IMR-90 (cell line): ENCODE data around the gene ID3. TPM values are rescaled to one million over a fixed set of nuclear protein-coding genes. Genes with fewer than 3 reads are reported as not detected.

Source experiments
- ATAC-seq: fragments of 200-7000 bp; cut with Tn5 transposase; 2 replicates; pipeline ENCODE4 v1.9.1; 2020; ENCODE audit warnings: low read depth, mild to moderate bottlenecking, moderate library complexity
- BruUV-seq: library from RNA; stranded (reverse); fragments of 400-500 nt; replicated peaks from 2 replicates; lab custom pipeline; 2021; lab: Mats Ljungman, UMichigan
- CTCF ChIA-PET: fragments of 300-600 bp; formaldehyde crosslinking; extraction: SDS; loops from one replicate; lab custom pipeline; 2021; ENCODE audit warnings: antibody characterized with exemption; lab: Yijun Ruan, JAX
- POLR2A ChIA-PET: fragments of 300-600 bp; sonication (Branson Sonifier 250); formaldehyde crosslinking; loops from one replicate; lab custom pipeline; 2022; ENCODE audit warnings: antibody characterized with exemption; ENCODE audit not compliant: unreplicated experiment; lab: Charles Lee
- DNase-seq: peaks from one replicate; pipeline ENCODE4 v3.0.0; 2013
- H2AFZ ChIP-seq: replicated peaks from 2 replicates; pipeline ENCODE3; 2013; ENCODE audit warnings: low read length, mild to moderate bottlenecking; ENCODE audit not compliant: poor library complexity
- H2AK5ac ChIP-seq: 2 replicates; pipeline ENCODE4 v1.6.1; 2013; ENCODE audit warnings: low read depth, low read length, inconsistent platforms
- H2AK9ac ChIP-seq: replicated peaks from 2 replicates; pipeline ENCODE3; 2013; ENCODE audit warnings: mild to moderate bottlenecking, low read depth, low read length, moderate library complexity; ENCODE audit not compliant: poor library complexity
- H2BK120ac ChIP-seq: 2 replicates; pipeline ENCODE4 v1.6.1; 2013; ENCODE audit warnings: low read depth, low read length, inconsistent platforms
- H2BK15ac ChIP-seq: 3 replicates; pipeline ENCODE4 v1.6.1; 2013; ENCODE audit warnings: low read depth, low read length, inconsistent platforms
- H2BK20ac ChIP-seq: 2 replicates; pipeline ENCODE4 v1.6.1; 2013; ENCODE audit warnings: low read depth, mild to moderate bottlenecking, inconsistent platforms, low read length, moderate library complexity
- H2BK5ac ChIP-seq: 2 replicates; pipeline ENCODE4 v1.6.1; 2013; ENCODE audit warnings: mild to moderate bottlenecking, low read depth, low read length, inconsistent platforms; ENCODE audit not compliant: poor library complexity, severe bottlenecking
- H3K14ac ChIP-seq: replicated peaks from 2 replicates; pipeline ENCODE4 v1.6.1; 2013; ENCODE audit warnings: low read depth, low read length, inconsistent platforms
- H3K18ac ChIP-seq: 2 replicates; pipeline ENCODE4 v1.6.1; 2013; ENCODE audit warnings: low read depth, low read length, control low read depth
- H3K23ac ChIP-seq: 2 replicates; pipeline ENCODE4 v1.6.1; 2013; ENCODE audit warnings: low read depth, low read length, inconsistent platforms
- H3K27ac ChIP-seq: 2 replicates; pipeline ENCODE4 v1.5.1; 2013; ENCODE audit warnings: mild to moderate bottlenecking, control low read depth, low read length; ENCODE audit not compliant: insufficient read depth
- H3K27me3 ChIP-seq: 2 replicates; pipeline ENCODE4 v1.6.1; 2013; ENCODE audit warnings: low read length; ENCODE audit not compliant: control insufficient read depth, insufficient read depth
- H3K36me3 ChIP-seq: 2 replicates; pipeline ENCODE4 v1.6.1; 2013; ENCODE audit warnings: low read length, mixed read lengths; ENCODE audit not compliant: control insufficient read depth, insufficient read depth
- H3K4ac ChIP-seq: 2 replicates; pipeline ENCODE4 v1.6.1; 2013; ENCODE audit warnings: low read depth, low read length, inconsistent platforms
- H3K4me1 ChIP-seq: 2 replicates; pipeline ENCODE4 v1.6.1; 2013; ENCODE audit warnings: low read length, mixed read lengths; ENCODE audit not compliant: control insufficient read depth, insufficient read depth
- H3K4me2 ChIP-seq: 2 replicates; pipeline ENCODE4 v1.6.1; 2013; ENCODE audit warnings: low read depth, mild to moderate bottlenecking, control low read depth, low read length, moderate library complexity
- H3K4me3 ChIP-seq: 2 replicates; pipeline ENCODE4 v1.5.1; 2013; ENCODE audit warnings: low read depth, mild to moderate bottlenecking, control low read depth, low read length, moderate library complexity; ENCODE audit not compliant: insufficient read depth
- H3K56ac ChIP-seq: 2 replicates; pipeline ENCODE4 v1.6.1; 2013; ENCODE audit warnings: low read length, inconsistent platforms; ENCODE audit not compliant: insufficient read depth; ENCODE audit errors: extremely low read depth
- H3K79me1 ChIP-seq, 2 experiments: 2 replicates each; pipeline ENCODE4 v1.6.1; 2013; ENCODE audit warnings: low read length in 2 of 2, inconsistent platforms in 1 of 2, low read depth in 1 of 2
- H3K9ac ChIP-seq: 2 replicates; pipeline ENCODE4 v1.6.1; 2013; ENCODE audit warnings: low read depth, low read length, control low read depth
- H3K9me1 ChIP-seq: 2 replicates; pipeline ENCODE4 v1.6.1; 2013; ENCODE audit warnings: low read length, inconsistent platforms; ENCODE audit not compliant: insufficient read depth
- H3K9me3 ChIP-seq: 2 replicates; pipeline ENCODE4 v1.6.1; 2013; ENCODE audit warnings: low read length; ENCODE audit not compliant: control insufficient read depth, insufficient read depth
- H4K20me1 ChIP-seq: 2 replicates; pipeline ENCODE4 v1.6.1; 2013; ENCODE audit warnings: low read length, inconsistent platforms; ENCODE audit not compliant: insufficient read depth
- H4K5ac ChIP-seq: 2 replicates; pipeline ENCODE4 v1.6.1; 2013; ENCODE audit warnings: mild to moderate bottlenecking, low read depth, low read length, control low read depth
- H4K8ac ChIP-seq, 2 experiments: 2 replicates each; pipeline ENCODE4 v1.6.1; 2013; ENCODE audit warnings: low read depth in 2 of 2, low read length in 2 of 2, control low read depth in 1 of 2, inconsistent platforms in 1 of 2
- H4K91ac ChIP-seq: 2 replicates; pipeline ENCODE4 v1.6.1; 2013; ENCODE audit warnings: low read depth, low read length, inconsistent platforms; ENCODE audit not compliant: insufficient read depth
- BHLHE40 ChIP-seq: fragments of 150-350 bp; IDR thresholded peaks from 2 replicates; pipeline ENCODE4 v1.6.1; 2016; ENCODE audit warnings: mild to moderate bottlenecking, low read depth, low read length
- CEBPB ChIP-seq: IDR thresholded peaks from 2 replicates; pipeline ENCODE4 v1.6.1; 2012; ENCODE audit warnings: low read depth, low read length, improper control_type of control experiment
- CHD1 ChIP-seq: IDR thresholded peaks from 2 replicates; pipeline ENCODE4 v1.6.1; 2012; ENCODE audit warnings: low read depth, low read length, improper control_type of control experiment
- FOS ChIP-seq: fragments of 150-350 bp; IDR thresholded peaks from 2 replicates; pipeline ENCODE4 v1.6.1; 2016; ENCODE audit warnings: low read depth, low read length
- MAFK ChIP-seq: IDR thresholded peaks from 2 replicates; pipeline ENCODE4 v1.6.1; 2012; ENCODE audit warnings: low read depth, low read length, improper control_type of control experiment
- MAZ ChIP-seq: IDR thresholded peaks from 2 replicates; pipeline ENCODE4 v1.6.1; 2012; ENCODE audit warnings: low read depth, mild to moderate bottlenecking, low read length, improper control_type of control experiment, moderate library complexity, borderline replicate concordance
- MXI1 ChIP-seq: IDR thresholded peaks from 2 replicates; pipeline ENCODE4 v1.6.1; 2012; ENCODE audit warnings: low read depth, mild to moderate bottlenecking, low read length, moderate library complexity, borderline replicate concordance
- NFE2L2 ChIP-seq: fragments of 150-350 bp; IDR thresholded peaks from 2 replicates; pipeline ENCODE4 v1.6.1; 2016; ENCODE audit warnings: low read depth, mild to moderate bottlenecking, low read length
- POLR2A ChIP-seq: IDR thresholded peaks from 2 replicates; pipeline ENCODE4 v1.6.1; 2012; ENCODE audit warnings: mild to moderate bottlenecking, low read depth, low read length
- RAD21 ChIP-seq: IDR thresholded peaks from 2 replicates; pipeline ENCODE4 v1.6.1; 2012; ENCODE audit warnings: low read length, improper control_type of control experiment
- RCOR1 ChIP-seq: IDR thresholded peaks from 2 replicates; pipeline ENCODE4 v1.6.1; 2012; ENCODE audit warnings: mild to moderate bottlenecking, low read length, improper control_type of control experiment; ENCODE audit not compliant: insufficient replicate concordance
- RFX5 ChIP-seq: IDR thresholded peaks from 2 replicates; pipeline ENCODE4 v1.8.0; 2012; ENCODE audit warnings: low read depth, mild to moderate bottlenecking, low read length, moderate library complexity
- SMC3 ChIP-seq: fragments of 150-350 bp; IDR thresholded peaks from 2 replicates; pipeline ENCODE4 v1.6.1; 2016; ENCODE audit warnings: low read depth, mild to moderate bottlenecking, antibody characterized with exemption, low read length, moderate library complexity
- WGBS, 2 experiments: methylation state at CpG; one replicate each; pipeline versions ENCODE4 v1.1.5 to v1.1.7; 2013; ENCODE audit warnings: missing lambda C conversion rate in 2 of 2; ENCODE audit not compliant: insufficient read length in 1 of 2; ENCODE audit errors: extremely low coverage in 2 of 2; 5-methylcytosine and 5-hydroxymethylcytosine counted together
- dilution Hi-C: fragments of 300-500 bp; cut with HindIII; formaldehyde crosslinking; loops from one replicate; pipeline ENCODE4 v1.14.3; 2018; ENCODE audit warnings: low sequenced_read_pairs; ENCODE audit not compliant: unreplicated experiment
- in situ Hi-C: fragments of 300-500 bp; cut with MboI; formaldehyde crosslinking; loops from 3 replicates; pipeline ENCODE4 v1.14.3; 2019; ENCODE audit warnings: low sequenced_read_pairs, inconsistent platforms, mixed read lengths
- intact Hi-C: fragments of 100-400 bp; cut with micrococcal nuclease; formaldehyde crosslinking; loops from 2 replicates; pipeline ENCODE4 v1.10.0; 2022
- polyA plus RNA-seq, 3 experiments: library from polyadenylated mRNA; depleted of rRNA; stranded (reverse); fragments of >200 nt; gene quantifications; 2 replicates each; pipeline ENCODE4 v1.2.3, GENCODE V29; 2012; ENCODE audit warnings: low replicate concordance in 1 of 3
- total RNA-seq: library from RNA; depleted of rRNA; stranded (reverse); fragments of >200 nt; gene quantifications from 2 replicates; pipeline ENCODE4 v1.2.3, GENCODE V29; 2012
- TF ChIP-seq, protein P1 (sequence below): fragments of 150-350 bp; IDR thresholded peaks from 2 replicates; pipeline ENCODE4 v1.6.1; 2017; ENCODE audit warnings: mild to moderate bottlenecking, antibody characterized with exemption, low read length, low read depth
- TF ChIP-seq, protein P2 (sequence below): conservative IDR thresholded peaks from 2 replicates; pipeline ENCODE4 v1.5.1; 2012; ENCODE audit warnings: mild to moderate bottlenecking, low read depth, low read length, improper control_type of control experiment
- TF ChIP-seq, protein P3 (sequence below): fragments of 150-350 bp; IDR thresholded peaks from 2 replicates; pipeline ENCODE4 v1.6.1; 2016; ENCODE audit warnings: low read depth, mild to moderate bottlenecking, low read length, moderate library complexity, borderline replicate concordance

Gene ID3
- total and polyA plus RNA-seq, 2 of the 4 experiments (the other 2 are of a cell fraction), result 109 to 304 TPM

DNA sequence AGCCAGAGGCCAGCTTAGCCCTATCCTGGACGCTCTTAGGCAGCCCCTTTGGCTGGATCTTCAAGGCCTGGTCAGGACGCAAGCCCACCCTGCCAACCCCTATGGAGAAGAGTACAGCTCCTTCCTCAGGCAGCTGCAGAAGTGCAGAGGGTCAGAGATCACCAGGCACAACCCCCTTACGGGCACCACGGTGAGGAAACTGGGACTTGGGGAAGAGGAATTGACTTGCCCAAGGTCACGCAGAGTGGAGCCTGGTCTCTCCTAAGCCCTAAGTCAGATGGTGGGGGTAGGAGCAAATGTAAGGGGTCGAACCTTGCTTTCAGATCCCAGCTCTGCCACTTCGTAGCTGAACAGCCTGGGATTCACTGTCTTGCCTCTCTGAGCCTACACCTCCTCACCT is 31.9 kb downstream of the ID3 start:
- intact Hi-C loops, result no loop called here
- H3K14ac ChIP-seq, result no peak overlapping the region
- in situ Hi-C loops, result no loop called here

More for the DNA sequence above, 31.9 kb downstream of the ID3 start:
- Histone ChIP-seq H2AK9ac (no peak overlapping the region), H4K5ac (no peak overlapping the region), H4K20me1 (no peaks in the 10 kb centered on the region), H2BK20ac (no peak overlapping the region), H2BK120ac (no peak overlapping the region), H4K8ac (no peak overlapping the region), H3K9me3 (no peaks in the 10 kb centered on the region), H3K9ac (no peak overlapping the region), H2AFZ (no peak overlapping the region), H3K23ac (no peak overlapping the region), H3K4me3 (no peak overlapping the region), H3K36me3 (no peaks in the 10 kb centered on the region), H3K27ac (no peak overlapping the region), H3K18ac (no peak overlapping the region), H4K91ac (no peak overlapping the region), H2BK5ac (no peak overlapping the region), H3K4ac (no peak overlapping the region), H3K4me2 (no peak overlapping the region), H3K9me1 (0 out of 2 replicates have a peak, but pooled peaks cover 2% of the 10 kb centered on the region), H2BK15ac (no peak overlapping the region), H3K56ac (no peak overlapping the region), H2AK5ac (no peak overlapping the region), H3K27me3 (no peaks in the 10 kb centered on the region), H3K4me1 (peaks cover 9% of the 10 kb centered on the region; the same call in 1 of the 2 replicates), H3K79me1 (peaks cover 0 to 7% of the 10 kb centered on the region in 2 experiments; a peak in 1 of 4 replicates)
- WGBS, 2 experiments, result no CpG with 5 or more reads among the region's 7 CpGs
- ATAC-seq (no peak), DNase-seq (no peak)
- dilution Hi-C loops, result no loop called here
- ChIA-PET CTCF (no interaction called here), POLR2A (no interaction called here)
- TF ChIP-seq NFE2L2, result no peak
- TF ChIP-seq, protein P1, sequence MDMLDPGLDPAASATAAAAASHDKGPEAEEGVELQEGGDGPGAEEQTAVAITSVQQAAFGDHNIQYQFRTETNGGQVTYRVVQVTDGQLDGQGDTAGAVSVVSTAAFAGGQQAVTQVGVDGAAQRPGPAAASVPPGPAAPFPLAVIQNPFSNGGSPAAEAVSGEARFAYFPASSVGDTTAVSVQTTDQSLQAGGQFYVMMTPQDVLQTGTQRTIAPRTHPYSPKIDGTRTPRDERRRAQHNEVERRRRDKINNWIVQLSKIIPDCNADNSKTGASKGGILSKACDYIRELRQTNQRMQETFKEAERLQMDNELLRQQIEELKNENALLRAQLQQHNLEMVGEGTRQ, result no peak
- TF ChIP-seq CEBPB, result no peak
- TF ChIP-seq FOS, result no peak
- no peak for TF ChIP-seq MXI1
- no peak for TF ChIP-seq CHD1
- TF ChIP-seq, protein P2, sequence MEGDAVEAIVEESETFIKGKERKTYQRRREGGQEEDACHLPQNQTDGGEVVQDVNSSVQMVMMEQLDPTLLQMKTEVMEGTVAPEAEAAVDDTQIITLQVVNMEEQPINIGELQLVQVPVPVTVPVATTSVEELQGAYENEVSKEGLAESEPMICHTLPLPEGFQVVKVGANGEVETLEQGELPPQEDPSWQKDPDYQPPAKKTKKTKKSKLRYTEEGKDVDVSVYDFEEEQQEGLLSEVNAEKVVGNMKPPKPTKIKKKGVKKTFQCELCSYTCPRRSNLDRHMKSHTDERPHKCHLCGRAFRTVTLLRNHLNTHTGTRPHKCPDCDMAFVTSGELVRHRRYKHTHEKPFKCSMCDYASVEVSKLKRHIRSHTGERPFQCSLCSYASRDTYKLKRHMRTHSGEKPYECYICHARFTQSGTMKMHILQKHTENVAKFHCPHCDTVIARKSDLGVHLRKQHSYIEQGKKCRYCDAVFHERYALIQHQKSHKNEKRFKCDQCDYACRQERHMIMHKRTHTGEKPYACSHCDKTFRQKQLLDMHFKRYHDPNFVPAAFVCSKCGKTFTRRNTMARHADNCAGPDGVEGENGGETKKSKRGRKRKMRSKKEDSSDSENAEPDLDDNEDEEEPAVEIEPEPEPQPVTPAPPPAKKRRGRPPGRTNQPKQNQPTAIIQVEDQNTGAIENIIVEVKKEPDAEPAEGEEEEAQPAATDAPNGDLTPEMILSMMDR, result no peak
- TF ChIP-seq SMC3, result no peak
- TF ChIP-seq POLR2A, result no peak
- no peak for TF ChIP-seq BHLHE40
- TF ChIP-seq RCOR1, result no peak
- TF ChIP-seq, protein P3, sequence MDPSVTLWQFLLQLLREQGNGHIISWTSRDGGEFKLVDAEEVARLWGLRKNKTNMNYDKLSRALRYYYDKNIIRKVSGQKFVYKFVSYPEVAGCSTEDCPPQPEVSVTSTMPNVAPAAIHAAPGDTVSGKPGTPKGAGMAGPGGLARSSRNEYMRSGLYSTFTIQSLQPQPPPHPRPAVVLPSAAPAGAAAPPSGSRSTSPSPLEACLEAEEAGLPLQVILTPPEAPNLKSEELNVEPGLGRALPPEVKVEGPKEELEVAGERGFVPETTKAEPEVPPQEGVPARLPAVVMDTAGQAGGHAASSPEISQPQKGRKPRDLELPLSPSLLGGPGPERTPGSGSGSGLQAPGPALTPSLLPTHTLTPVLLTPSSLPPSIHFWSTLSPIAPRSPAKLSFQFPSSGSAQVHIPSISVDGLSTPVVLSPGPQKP, result no peak
- no peak for TF ChIP-seq RAD21
- no peak for TF ChIP-seq MAZ
- no peak for TF ChIP-seq RFX5
- no peak for TF ChIP-seq MAFK
- no TSS peak for BruUV-seq
